Stimulated activated CD8-positive, alpha-beta memory T cell treated with anti-CD3 and anti-CD28 coated beads, Interleukin-2, amount 100 ng/mL, for 1 hour (primary cell): ENCODE measurements around the gene SUSD6.

Experiments used
- DNase-seq, 2 donors: peaks; one replicate each; pipeline ENCODE4 v3.0.0-alpha.2; 2020; ENCODE audit warnings: low read depth in 2 of 2

Gene SUSD6

DNA sequence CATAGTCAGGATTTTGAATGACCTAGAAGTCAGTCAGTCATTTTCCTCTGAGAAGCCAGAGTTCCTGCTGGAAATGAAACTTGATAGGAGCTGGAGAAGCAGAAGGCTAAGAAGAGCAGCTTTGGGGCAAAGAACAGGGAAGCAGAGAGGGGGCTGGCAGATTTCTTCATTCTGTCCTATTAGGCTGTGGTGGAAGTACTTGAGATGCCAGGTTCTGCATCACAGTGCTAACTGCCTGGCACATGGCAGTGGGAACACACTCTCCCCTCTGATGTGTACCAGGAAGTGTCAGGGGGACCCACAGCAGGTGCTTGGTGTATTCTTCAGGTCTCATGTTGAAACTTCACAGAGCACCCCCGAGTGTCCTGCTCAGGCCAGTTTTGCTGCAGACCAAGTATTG is 61.0 kb downstream of the SUSD6 start:
- DNase-seq, result no peak

DNA sequence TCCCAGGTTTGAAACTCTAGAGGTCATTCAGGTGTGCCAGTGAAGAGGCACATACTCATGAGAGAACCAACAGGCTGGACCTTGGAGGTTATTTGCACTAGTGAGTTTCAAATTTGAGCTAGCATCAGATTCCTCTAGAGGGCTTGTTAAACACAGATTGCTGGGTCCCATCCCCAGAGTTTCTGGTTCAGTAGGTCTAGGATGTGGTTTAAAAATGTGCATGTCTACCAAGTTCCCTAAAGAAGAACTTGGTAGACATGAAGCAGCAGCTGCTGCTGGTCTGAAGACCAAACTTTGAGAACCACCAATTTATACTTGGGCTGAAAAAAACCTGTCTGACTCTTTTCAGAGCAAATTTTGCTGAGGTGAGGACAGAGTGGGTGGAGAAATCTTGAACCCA is 61.7 kb downstream of the SUSD6 start:
- no peak for DNase-seq

- DNase-seq, result no peak
Measured at GRCh38 chr14:69673578-69674305, 62.3 kb downstream of the SUSD6 start.

DNA sequence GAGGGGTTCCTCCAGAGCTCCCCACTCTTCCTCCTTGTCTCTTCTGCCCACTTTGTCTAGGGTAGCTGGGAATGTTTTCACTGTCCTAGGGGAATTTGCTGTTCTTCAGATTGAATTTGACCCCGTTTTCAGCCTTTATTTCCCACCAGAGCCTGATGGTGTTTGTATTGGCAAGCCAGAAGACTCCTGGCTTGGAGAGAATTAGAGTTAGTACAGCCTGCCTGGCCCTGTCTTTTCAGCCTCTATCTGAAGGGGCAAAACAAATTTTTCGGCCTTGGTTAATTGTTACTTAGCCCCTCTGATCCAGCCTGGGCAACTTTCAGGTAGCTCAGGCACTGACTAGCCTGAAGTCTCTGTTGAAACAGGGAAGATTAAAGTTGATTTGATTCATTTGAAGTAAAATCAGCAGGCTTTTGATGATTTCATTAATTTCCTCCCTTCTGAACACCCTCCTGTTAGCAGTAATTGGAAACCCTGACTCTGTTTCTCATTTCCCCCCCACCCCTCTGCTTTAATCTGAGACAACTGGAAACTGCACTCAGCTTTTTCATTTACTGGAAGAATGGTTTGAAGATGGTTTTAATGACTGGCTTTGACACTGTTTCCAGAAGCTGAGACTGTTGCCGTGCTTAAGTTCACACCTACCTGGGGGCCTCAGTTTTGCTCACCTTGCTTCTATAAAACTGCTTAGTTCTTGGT is 63.3 kb downstream of the SUSD6 start:
- no peak for DNase-seq

DNA sequence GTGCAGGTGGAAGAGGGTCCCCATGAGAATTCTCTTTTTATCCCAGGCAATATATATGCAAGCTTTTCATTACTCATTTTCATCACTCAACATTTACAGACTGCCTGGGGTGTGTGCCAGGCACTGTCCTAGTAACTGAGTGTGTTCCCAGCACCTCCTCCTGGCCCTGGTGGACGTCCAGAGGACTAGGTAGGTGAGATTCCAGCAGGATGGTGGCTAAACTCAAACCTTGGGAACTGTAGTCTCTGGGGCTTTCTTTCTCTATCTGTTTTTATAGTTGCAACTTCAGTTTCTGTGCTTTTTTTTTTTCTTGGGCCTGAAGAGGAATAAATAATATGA is 63.8 kb downstream of the SUSD6 start:
- DNase-seq, result no peak

GRCh38 chr14:69675877-69676416 is 64.6 kb downstream of the SUSD6 start:
- no peak for DNase-seq

DNA sequence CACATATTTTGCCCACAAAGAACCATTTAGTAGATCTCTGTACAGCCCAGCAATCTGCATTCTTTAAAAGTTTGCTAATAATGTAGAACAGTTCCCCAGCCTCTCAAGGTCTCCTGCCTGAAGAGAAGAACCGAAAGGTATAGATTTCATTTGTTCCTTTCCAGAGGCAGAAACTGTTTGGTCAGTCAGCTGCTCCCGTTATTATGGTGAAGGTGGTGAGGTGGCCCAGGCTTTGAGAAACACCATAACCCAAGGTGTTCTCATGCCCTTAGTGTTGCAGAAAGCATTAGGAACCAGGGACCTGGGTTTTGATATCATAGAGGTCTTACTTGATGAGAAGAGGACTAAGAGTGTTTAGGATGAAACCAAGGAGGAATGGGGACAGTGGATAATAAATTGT is 65.3 kb downstream of the SUSD6 start:
- DNase-seq, result no peak

- no peak for DNase-seq
Measured at GRCh38 chr14:69680297-69680696, 68.9 kb downstream of the SUSD6 start.

DNA sequence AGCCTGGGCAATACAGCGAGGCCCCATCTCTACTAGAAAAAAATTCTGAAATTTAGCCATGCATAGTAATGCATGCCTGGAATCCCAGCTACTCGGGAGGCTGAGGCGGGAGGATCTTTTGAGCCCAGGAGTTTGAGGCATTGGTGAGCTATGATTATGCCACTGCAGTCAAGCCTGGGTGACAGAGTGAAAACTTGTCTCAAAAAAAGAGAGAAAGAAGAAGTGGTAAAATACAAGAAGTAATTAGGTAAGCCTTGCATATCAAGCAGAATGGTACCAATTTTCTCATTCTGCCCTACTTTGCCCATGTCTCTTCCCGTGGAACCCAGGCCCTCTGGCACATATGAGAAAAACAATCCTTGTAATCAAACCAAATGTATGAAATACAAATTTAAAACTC is 70.7 kb downstream of the SUSD6 start:
- no peak for DNase-seq

DNA sequence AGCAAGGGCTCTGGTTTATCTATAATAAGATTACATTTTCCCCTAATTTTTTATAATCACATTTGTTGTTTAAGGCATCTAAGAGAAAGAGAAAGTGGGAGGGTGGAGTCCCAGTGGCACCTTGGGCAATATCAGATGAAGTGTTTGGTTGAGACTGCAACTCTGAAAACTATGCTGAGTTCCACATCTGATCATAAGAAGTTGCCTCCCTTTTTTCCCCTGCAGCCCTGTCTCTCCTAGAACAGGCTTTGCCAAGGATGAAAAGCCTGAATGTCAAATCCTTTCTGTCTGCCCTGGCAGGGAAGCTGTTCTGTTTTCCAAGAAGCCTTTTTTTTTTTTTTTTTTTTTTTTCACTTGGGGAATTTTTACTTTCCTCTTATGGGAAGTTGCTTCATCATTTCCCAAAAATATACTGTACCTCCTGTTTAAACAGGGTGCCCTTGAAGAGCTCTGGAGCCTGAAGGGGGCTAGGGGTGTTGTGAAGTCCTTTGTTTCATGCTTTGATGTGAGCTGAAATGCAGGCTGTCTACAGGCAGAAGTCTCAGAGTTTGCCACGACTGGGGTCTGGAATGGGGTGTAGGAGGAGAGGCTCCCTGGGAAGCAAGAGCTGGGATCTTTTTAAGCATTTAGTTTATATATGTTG is 71.3 kb downstream of the SUSD6 start:
- no peak for DNase-seq

GRCh38 chr14:69683971-69684370 is 72.6 kb downstream of the SUSD6 start:
- no peak for DNase-seq

- no peak for DNase-seq
Measured at GRCh38 chr14:69684461-69685217, 73.2 kb downstream of the SUSD6 start.

DNA sequence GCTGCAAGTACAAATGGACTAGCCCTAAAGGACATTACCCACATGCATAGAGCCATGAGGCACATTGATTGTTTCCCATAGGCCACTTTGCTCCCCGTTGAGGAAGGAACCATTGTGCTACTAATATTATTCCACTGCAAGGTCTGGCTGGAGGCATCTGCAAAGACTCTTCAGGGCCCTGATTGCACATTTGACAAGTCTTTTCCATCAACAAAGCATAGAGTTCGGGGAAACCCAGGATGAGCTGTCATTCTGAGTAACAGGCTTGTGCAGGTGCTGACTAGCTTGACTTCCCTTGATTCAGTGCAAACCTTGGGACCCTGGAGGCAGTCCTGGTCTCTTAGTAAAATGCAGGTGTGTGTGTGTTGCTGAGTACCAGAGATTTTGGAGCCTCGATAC is 73.8 kb downstream of the SUSD6 start:
- peak in 1 of 2 donors; percentile 20 for DNase-seq

- DNase-seq, result no peak
Measured at GRCh38 chr14:69685716-69686115, 74.3 kb downstream of the SUSD6 start.

DNA sequence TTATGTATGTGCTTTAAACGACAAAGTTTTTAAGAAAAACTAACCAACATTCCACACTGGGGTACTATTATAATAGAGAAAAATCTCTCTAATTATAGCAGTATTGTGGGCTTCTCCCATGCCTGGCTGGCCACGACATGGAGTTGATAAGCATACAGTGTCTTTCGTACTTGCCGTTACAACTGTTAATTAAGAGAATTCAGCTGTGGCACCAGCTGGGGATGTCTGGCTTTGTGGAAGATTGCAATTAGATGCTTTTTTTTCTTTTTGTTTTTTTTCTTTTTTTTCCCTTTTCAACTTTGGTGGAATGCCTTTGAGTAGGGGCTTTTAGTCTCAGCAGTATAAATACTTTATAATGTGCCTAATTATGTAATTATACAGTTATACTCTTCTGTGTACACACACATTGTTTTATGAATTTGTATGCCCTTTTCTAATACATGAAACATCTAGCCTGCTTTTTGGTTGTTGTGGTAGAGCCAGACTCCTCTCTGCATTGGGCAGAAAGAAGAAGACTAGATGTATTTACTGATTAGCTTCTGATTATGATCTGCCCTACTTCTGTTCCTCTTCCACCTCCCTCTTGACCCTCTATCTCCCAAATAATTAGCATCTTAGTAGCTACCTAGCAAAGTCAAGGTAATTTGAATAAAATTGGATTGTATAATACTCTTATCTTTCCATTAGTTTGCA is 76.4 kb downstream of the SUSD6 start:
- no peak for DNase-seq

GRCh38 chr14:69688299-69688649 is 76.9 kb downstream of the SUSD6 start:
- no peak for DNase-seq

DNA sequence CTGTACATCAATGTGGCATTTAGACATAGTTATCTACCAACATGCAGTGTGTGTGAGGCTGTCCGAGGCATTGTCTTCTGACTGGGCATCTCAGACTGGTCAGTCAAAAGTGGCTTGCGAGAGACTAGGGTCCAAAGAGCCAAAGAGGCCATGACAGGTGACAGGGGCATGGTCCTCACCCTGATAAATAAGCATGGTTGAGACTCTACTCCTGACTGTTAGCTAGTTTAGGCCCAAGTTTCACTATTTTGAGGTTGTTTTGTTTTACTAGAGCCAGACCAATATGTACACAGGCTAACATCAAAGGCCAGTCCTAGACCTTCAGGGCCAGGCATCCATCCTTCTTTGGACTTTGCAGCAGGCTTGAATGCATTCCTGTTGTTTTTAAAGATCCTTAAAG is 78.6 kb downstream of the SUSD6 start:
- no peak for DNase-seq

DNA sequence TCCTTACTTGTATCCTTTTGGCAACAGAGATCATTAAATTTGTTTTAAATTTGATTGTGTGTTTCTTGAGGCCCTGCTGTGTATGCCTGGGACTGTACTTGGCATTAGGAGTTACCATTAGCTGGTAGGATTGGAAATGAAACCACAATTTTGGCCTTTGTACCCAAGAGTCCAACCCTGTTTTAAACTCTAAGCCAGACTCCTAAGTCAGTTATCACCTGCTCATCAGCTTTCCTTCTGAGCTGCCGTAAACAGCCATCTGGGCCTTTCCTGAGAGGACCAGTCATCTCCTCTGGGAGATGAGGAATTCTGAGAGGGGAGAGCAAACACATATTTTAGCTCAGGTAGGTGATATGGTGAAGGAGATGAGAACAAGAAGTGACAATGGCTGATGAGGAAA is 81.2 kb downstream of the SUSD6 start:
- DNase-seq, result no peak

- DNase-seq, result no peak
Measured at GRCh38 chr14:69693145-69693544, 81.7 kb downstream of the SUSD6 start.

DNA sequence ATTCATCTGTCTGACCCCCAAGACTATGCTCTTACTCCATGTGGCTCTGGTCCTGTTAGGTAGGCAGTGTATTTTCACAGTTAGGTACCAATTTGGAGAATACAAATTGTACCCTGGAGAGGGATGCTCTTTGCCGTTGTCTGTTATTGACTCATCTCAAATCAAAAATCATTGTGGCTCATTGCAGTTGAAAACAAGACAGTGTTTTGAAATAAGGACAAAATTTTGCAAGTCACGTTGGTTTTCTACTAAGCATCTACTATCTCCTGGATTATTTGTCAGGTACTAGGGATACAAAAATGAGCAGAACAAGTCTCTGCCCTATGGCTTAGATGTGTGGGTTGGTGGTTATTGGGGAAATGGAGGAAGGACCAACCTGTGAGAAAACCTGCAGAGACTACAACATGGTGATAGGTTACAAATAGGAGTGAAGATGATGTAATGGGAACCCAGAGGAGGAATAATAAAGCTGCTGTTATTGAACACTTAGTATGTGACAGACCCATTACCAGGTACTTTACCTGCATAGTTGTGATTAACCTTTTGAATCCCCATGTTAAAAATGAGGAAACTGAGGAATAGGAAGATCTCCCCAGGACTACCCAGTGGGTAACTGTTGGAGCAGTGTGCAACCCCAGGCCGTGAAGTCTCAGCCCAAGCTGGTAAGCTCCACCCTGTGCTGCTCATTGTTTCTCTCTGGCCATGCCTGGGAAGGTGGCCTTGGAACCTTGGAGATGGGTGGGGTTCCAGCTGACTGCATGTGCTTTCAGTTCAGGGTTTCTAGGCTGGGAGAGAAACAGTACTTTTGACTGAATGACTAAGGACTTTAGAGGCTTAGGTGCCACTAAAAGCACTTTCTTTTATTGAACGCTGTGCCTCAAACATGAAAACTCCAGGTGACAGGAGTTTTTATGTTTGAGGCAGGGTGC is 82.7 kb downstream of the SUSD6 start:
- DNase-seq, result no peak
